Measurements from ENCODE around the gene PIK3R1.
A peak's percentile ranks its signal among the peaks of the same experiment; 100 is the strongest.
"Not testable (repeated sequence)": the region's sequence is repeated elsewhere in the genome, so short reads cannot be mapped to it uniquely, and the experiment has no call there.

The PIK3R1 gene

DNA sequence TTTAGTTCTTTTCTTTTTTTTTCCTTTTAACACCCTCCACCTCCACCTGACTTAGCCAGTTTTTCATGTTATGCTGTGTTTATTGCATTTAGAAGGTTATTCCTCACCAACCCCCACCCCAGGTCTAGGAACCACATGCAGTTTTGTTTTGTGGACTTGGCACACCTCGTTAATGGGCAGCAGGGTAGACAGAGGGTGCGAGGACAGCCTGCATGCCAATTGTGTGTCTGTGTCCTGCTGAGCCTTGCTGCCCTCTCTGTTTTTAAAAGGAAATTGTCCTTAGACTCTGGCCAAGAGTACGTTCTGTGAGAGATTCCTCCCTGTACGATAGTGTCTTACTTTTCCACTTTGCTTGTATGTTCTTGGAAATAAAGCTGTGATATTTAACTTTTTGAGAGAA is 13.9 kb downstream of the PIK3R1 start:
- DNase-seq = no peak

DNA sequence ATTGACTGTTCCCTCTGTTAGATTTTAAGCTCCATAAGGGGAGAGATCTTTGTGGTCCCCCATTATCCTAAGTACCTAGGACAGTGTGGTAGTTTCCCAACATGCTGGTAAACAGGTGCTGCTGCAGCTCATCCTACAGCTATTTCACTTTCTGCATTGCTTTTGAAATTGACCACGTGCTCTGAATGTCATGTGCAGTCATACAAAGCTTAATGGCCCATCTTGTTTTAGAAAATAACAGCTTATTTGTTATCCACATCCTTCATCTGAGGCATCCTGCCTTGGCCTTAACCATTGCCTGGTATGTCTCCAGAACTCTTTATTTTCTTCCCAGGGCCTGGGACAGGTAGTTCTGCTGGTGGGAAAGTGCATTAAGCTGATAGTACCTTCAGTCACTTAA is 14.7 kb downstream of the PIK3R1 start:
- no peak for DNase-seq

DNA sequence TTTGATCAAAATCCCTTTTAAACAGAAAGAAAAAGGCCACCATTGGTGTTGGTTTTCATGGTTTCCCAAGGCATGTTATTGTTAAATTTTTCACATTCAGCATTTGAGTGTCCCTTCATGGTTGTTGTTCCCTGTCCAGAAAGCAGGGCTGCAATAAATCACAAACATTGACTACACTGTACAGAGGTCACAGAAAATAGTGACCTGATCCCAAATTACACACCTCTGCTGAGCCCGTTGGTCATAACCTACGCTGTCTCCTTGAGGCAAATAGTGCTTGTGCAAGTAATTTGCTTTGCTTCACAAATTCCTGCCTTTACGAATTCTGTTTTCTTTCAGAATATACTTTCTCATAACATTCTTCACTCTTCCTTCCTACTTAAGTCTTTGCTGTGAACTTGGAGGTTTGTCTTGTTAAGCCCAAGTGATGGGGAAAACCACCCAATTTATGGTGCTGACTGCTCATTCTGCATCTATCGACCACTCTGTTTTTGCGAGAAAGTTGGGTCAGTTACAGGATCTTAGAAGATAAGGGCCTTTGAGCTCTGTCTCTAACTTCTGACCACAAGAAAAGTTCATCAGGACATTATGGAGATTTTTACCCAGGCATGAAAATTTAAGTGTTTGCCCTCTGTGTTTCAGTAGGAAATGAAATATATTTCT is 16.0 kb downstream of the PIK3R1 start:
- no peak for DNase-seq

DNA sequence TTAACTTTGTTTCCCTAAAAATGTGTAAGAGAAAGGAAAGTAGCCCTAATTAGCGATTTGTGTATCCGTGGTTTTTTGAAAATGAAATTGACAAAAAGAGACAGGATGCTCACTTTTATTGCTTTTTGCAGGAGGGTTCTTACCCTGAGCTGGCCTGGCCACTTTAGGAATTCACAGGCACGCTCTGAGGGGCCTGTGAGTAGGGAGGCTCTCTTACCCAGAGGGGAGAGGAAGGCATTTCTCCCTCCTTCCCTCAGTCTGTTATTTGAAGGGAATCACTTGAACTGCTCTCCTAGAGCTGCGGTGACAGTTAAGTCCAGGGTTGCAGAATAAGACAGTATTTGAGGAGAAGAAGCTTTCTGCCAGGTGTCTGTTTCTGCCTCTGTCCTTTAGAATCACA is 16.7 kb downstream of the PIK3R1 start:
- DNase-seq = no peak

DNA sequence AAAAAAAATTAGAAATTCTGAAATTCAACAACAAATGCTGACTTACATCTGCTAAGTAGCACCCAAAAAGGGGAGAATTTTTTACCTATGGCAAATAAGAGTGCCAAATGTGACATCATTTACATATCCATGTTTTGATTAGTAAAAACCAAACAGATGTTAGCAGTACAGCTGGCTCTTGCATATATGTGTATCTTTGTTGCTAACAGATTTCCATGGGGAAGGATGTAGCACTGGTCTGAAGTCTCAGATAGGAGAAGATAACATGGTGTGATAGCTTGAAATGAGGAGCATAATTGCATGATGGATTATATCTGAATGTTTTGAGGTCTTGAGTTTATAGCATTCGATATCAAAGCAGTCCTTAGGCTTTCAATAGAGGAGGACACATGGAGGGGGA is 17.5 kb downstream of the PIK3R1 start:
- DNase-seq = no peak

DNA sequence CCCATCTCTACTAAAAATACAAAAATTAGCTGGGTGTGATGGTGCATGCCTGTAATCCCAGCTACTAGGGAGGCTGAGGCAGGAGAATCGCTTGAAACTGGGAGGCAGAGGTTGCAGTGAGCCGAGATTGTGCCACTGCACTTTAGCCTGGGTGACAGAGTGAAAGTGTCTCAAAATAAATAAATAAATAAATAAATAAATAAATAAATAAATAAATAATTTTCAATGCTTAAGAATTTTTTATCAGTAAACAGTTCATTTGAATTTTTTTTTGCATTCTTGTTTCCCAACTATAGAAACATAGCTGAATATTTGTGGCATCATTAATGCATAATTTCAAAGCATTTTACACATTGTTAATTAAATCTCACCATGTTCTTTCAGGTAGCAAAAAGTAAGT is 19.7 kb downstream of the PIK3R1 start:
- DNase-seq = not testable (repeated sequence)

DNA sequence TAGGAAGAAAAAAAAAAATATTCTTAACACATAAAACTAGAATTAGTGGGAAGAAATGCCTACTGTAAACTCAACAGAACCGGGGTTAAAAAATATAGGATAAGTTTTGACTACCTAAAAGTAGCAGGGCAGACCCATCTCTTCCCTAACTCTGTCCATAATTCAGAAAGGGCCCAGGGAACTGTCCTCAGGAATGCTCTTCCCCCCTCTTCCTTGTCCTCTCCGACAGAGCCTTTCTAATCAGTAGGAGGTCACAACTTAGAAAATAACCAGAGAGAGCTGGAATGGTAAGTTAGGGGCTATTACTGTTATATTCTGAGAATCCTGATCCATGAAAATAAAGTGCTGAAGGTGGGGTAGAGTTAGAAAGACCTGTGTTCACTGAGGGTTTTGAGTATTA is 22.2 kb downstream of the PIK3R1 start:
- no peak for DNase-seq

DNA sequence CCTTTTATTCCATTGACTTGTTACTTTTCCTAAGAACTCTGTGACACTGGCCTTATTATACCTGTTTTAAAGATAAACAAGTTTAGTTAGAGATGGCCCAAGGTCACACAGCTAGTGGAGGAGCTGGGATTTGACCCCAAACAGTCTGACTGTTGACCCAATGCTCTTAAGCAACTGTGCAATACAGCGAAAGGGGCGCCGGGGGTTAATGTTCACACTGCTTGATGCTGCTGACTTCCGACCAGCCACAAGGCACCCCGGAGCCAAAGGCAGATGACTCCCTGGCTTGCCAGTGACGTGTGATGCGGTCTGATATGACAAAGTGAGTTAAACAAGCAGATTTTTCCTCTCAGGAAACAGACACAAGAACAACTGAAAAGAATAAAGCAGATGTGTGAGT is 23.9 kb downstream of the PIK3R1 start:
- no peak for DNase-seq

DNA sequence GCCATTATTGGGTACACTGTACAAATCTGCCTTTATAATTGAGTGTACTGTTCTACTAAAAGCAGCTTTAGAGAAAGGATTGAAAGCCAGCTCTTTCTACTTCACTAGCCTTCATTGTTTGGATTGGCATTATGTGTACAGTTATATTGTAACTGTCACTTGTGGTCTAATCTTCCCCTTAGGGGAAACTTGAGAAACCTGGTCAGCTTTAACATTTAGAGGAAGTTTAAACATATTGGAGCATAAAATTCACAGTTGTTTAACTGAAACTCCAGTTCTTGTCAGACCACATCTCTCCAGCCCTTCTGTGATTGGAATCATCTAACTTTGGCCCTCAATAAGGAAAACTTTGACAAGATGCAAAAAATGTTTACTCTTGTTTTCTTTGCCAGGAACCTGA is 24.6 kb downstream of the PIK3R1 start:
- DNase-seq = no peak

DNA sequence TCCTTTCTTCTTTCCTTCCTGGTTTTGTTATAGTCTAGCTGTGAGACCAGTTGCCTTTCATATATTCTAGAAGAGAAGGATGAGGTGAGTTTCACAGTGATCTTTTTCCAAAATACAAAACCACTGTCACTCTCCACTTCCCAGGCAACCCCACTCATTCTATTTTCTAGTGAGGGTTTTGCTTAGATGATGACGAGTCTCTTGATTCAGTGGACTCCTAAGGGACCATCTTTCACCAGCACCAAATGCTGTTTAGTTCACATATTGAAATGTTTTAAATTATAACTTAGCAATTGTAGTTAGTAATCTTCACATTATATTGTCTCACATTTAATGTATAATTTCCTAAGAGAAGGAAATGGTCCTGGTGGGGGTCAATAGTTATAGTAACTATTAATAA is 25.2 kb downstream of the PIK3R1 start:
- DNase-seq = no peak

DNA sequence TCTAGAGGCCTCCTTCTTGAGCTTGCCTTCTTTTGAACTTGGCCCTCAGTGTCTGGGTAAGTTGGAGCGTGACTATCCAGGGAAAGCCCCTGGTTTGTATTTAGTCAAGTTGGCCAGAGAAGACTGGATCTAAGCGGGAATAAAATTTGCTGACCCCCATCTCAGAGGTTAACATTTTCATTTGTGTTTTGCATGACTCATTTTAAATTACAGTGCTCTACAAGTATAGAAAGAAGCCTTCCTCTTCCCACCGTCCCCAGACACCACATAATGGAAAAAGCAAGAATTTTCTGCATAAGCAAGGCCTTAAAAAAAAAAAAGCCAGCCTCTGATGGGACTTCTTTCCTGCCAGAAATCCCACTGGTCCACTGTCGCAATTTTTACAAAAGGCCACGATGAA is 27.2 kb downstream of the PIK3R1 start:
- DNase-seq = no peak

DNA sequence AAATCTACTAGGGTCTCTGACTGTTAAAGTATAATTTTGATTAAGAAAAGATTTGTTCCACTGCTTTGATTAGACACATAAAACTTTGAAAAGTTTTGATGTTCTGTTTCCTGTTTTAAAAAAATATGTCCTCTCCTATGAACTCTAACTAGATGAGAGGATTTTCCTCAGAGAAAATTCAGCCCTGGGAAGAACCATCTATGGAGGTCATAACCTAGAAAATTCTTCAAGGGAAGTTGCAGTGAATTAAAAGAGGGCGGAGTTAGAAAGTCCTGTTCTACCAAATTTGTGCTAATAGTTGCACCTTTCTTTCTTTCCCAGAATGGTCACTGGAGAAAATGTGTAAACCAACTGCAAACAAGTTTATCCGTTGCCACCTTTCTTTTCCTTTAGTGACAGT is 27.7 kb downstream of the PIK3R1 start:
- DNase-seq = no peak

DNA sequence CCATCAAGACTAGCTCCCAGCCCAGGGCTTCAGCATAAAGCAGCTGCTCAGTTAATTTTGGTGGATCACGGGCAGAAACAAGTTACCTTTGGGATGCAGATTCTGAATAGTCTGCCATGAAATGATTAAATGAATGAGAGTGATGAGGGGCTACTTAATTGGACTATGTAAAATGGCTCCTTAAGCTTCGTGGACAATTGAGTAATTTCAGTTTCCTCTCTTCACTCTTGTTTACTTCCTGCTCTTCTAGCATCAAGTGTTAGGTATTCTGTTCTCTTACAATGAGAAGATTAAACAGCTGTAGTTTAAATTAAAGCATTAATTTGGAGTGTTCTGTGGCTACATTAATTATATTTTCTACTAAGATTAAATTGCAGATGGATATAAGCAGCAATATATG is 28.1 kb downstream of the PIK3R1 start:
- DNase-seq = no peak

DNA sequence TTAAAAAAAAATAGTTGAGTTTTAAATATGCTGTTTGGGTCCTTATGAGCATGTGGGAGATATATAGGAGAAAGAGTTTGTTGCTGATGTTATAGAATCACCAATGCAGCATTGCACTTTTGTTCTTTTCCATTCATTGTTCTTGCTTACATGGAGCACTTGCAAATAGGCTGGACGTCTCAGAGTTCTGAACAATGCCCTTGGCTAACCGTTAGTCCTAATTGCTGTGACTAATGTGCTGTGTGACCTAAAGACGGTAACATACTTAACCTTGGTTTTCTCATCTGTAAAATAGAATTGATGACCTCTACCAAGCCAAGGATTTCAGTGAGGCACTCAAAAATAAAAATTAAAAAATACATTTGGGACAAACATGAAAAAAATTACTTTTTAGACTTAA is 29.8 kb downstream of the PIK3R1 start:
- DNase-seq = no peak

DNA sequence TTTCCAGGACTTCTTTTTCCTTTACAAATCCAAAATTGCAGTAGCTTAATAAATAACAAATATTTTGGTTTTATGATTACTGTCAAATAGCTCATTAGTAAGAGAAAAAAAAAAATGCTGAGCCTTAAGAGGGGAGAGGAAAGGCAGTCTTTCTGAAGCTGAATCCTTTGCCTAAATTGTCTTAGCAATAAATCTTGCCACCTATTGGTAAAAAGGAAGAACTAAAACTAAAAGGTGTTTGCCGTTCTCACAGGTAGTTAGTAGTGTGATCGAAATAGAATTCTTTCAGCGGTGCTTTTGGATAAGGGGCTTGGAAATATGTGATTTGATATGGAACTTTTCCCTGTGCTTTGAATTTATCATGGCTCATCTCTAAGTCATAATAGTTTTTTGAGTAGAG is 31.2 kb downstream of the PIK3R1 start:
- DNase-seq = no peak

DNA sequence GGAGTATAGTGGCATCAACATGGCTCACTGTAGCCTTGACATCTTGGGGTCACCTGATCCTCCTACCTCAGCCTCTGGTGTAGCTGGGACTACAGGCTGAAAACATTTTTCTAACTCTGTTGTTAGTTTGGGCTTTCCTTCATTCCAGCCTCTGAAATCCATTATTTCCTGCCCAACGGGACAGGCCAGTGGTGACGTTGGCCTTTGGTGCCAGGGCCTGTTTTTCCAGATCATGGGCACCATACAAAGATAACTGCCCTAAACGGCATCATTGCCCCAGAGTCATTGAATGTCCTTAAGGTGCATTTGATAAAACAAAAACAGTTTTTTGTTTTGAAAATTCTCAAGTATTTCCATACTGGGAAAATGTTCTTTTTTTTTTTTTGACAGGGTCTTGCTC is 32.1 kb downstream of the PIK3R1 start:
- DNase-seq = no peak

DNA sequence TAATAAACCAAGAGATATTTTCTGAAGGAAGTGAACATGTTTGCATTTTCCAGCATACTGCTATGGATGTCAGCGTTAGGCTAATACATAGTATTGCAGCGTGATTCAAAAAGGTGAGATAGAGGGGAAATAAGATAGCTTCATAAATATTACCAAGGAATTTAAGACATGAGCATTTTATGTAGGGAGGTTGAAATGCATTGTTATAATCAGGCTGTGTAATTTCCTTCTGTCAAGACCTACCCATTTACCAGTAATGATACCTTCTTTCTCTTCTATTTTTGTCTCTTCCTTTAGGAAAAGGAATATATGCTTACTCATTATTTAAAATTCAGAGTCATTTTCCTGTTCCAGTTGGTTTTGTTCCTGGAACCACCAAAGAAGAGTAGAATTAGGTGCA is 33.3 kb downstream of the PIK3R1 start:
- no peak for DNase-seq

DNA sequence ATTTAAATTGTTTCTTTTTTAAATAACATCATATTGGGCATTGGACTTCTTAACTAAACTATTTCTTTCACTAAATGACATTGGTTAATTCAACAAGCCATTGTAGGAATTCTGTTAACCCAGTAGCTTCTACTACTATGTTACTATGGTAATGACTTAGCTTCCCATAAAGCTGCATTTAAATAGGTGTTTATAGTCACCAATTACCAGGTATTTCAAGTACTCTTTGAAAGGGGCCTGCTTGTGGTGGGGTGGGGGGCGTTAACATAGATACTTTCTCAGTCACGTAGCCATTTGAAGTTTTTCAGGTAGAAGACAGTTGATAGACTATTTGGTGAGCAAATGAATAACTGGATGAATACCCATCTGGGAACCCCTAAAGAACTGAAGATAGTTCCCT is 34.0 kb downstream of the PIK3R1 start:
- DNase-seq = no peak

DNA sequence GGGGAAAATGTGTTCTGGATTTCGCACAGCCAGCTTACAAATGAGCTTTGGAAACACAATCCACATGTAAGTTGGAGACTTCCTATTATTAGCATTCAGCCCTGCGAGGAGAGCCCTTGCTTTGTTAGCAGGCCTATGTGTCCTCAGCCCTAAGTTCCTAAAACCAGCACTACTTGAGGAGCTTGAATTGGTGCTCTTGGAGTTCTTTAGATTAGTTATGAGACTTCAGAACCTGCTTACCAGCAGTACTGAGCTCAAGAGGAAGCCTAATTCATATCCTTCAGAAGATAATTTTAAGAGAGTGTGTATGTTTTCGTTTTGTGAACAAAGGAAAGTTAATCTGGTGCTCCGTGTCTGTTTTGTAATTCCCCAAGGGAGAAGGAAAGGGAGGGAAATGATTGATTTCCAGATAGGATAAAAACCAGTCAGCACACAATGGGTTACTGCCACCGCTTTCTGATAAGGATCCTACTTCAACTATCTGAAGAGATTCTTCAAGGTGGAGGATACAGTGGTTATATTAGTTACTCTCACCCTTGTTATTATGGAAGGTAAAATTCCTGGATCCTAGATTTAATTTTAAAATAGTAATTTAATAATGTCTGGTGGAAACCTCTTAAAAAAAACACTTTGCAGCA is 35.2 kb downstream of the PIK3R1 start:
- no peak for DNase-seq

DNA sequence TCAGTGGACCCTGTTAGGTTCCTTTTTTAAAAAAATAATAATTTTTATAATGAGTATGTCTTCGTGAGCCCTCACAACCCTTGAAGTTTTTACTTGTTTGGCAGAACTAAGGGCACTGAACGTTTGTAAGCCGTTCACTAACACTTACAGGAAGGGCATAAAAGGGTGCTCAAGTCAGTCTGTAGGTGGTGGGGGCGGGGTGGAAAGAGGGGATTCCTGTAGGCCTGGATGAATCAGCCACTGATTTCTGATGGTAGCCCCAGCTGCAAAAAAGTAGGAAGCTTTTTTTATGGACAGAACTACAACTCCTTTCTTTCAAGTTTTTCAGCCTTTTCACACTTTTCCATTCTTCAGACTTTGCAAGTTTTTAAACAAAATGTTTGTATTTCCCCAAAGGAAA is 35.8 kb downstream of the PIK3R1 start:
- no peak for DNase-seq

DNA sequence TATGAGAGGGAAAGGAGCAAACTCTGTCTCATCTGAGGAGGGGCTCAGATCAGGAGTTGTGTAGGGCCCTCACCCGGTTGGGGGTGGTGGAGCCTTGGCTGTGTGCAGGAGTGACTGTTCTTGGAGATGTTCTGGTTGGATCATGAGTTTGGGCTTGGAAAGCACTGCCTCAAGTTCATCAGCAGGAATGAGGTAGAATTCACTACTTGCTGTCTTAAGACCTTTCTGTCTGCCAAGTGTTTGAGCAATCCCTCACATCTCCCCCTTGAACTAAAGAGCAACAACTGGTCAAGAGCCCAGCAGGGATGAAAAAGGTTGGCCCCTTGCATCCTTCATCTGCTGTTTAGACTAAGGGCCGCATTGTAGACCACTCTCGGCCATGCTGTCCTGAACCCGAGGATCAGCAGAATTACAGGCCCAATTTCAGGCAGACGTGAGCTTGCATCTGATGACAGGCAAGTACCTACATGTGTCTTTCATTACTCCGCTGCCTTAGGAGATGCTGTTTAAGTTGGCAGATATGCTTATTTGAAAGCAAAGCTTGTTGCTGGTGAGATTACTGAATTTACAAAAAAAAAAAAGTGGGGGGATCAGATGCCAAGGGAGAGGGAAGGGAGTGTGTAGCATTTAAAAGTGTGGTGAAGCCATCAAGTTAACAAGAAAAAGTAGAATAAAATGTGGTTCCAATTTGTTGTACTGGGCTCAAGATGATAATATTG is 36.4 kb downstream of the PIK3R1 start:
- no peak for DNase-seq

DNA sequence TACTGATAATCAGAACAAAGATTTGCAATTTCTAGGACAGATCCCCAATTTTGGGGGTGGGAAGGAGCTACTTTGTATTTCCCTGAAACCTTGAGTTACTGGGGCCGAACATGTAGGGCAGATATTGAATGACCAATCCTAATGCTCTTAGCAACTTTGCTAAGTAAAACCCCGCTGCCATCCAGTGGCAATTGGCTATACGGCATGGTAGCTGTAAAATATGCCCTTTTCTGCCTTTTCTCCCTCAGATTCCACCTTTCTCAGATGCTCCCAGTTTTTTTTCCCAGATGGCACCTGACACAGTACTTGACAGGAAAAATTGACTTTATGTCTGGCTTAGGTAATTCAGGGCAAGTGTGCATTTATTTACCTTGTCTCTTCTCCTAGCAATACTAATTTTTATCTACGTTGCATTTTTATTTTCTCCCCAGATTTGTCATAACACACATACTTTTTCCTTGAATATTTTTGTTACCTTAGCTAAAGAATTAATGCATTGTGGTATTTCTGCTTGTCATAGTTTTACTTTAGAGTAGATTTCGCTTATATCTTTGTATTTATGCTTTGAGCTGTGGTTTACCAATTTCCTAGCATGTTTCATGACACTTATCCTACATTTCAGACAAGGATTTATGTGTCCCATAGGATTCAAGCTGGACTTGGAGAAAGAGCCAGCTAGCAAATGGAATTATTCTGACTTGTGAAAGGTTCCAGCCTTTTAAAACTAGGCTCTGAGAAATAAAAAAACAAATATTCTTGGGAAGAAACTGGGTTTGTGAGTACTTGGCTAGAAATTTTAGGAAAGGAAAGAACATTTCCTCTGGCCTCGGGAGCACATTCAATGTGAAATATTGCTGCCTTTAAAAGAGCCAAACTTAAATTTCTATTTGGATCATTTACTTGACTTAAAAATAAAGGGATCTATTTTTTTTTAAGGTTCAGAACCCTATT is 37.4 kb downstream of the PIK3R1 start:
- DNase-seq = peak; percentile 27

All from NCI-H1694 treated with DMSO at 0.1 percent for 48 hours (cell line).